Osteoblast (primary cell): ENCODE data around the gene TPRN. TPM values are rescaled to one million over a fixed set of nuclear protein-coding genes. Genes with fewer than 3 reads are reported as not detected.
A peak's percentile ranks its signal among the peaks of the same experiment; 100 is the strongest.

Experiments used
- DNase-seq: peaks from one replicate; pipeline ENCODE4 v3.0.0; 2011; ENCODE audit warnings: low spot score, mixed read lengths; ENCODE audit not compliant: insufficient read length; ENCODE audit errors: missing footprints
- H2AFZ ChIP-seq: 2 replicates; pipeline ENCODE4 v1.6.0; 2011; ENCODE audit warnings: mild to moderate bottlenecking, low read length
- H3K27ac ChIP-seq: 2 replicates; pipeline ENCODE4 v1.5.1; 2011; ENCODE audit warnings: mild to moderate bottlenecking, low read depth, low read length, moderate library complexity
- H3K27me3 ChIP-seq: 2 replicates; pipeline ENCODE4 v1.6.0; 2012; ENCODE audit warnings: mild to moderate bottlenecking, control low read depth, inconsistent platforms, low read length, moderate library complexity; ENCODE audit not compliant: insufficient read depth
- H3K36me3 ChIP-seq: 2 replicates; pipeline ENCODE4 v1.5.1; 2011; ENCODE audit warnings: mild to moderate bottlenecking, low read length, control low read depth, moderate library complexity; ENCODE audit not compliant: insufficient read depth
- H3K4me1 ChIP-seq: 2 replicates; pipeline ENCODE4 v1.5.1; 2011; ENCODE audit warnings: mild to moderate bottlenecking, low read length, control low read depth, moderate library complexity; ENCODE audit not compliant: insufficient read depth
- H3K4me2 ChIP-seq: 2 replicates; pipeline ENCODE4 v1.6.0; 2011; ENCODE audit warnings: mild to moderate bottlenecking, low read length; ENCODE audit not compliant: insufficient read depth
- H3K4me3 ChIP-seq: fragments of 200-600 bp; sonication (generic); 3 replicates; pipeline ENCODE4 v1.5.1; 2012; ENCODE audit warnings: mild to moderate bottlenecking, low read length, inconsistent platforms; ENCODE audit not compliant: insufficient read depth
- H3K79me2 ChIP-seq: 2 replicates; pipeline ENCODE4 v1.6.0; 2012; ENCODE audit warnings: mild to moderate bottlenecking, low read length, control low read depth, inconsistent platforms; ENCODE audit not compliant: insufficient read depth
- H3K9me3 ChIP-seq: 2 replicates; pipeline ENCODE4 v1.5.1; 2011; ENCODE audit warnings: low read depth, low read length, control low read depth
- H4K20me1 ChIP-seq: 2 replicates; pipeline ENCODE4 v1.6.0; 2012; ENCODE audit warnings: mild to moderate bottlenecking, low read length, control low read depth; ENCODE audit not compliant: insufficient read depth
- total RNA-seq: library from RNA; depleted of rRNA; stranded (reverse); fragments of >200 nt; gene quantifications from 2 replicates; pipeline ENCODE4 v1.2.3, GENCODE V29; 2012
- TF ChIP-seq, protein P1 (sequence below): IDR thresholded peaks from 2 replicates; pipeline ENCODE4 v1.5.1; 2011; ENCODE audit warnings: mild to moderate bottlenecking, low read depth, low read length, moderate library complexity; ENCODE audit errors: extremely low read depth

TPRN gene
- total RNA-seq, 1 donor, result 10.5 TPM

DNA sequence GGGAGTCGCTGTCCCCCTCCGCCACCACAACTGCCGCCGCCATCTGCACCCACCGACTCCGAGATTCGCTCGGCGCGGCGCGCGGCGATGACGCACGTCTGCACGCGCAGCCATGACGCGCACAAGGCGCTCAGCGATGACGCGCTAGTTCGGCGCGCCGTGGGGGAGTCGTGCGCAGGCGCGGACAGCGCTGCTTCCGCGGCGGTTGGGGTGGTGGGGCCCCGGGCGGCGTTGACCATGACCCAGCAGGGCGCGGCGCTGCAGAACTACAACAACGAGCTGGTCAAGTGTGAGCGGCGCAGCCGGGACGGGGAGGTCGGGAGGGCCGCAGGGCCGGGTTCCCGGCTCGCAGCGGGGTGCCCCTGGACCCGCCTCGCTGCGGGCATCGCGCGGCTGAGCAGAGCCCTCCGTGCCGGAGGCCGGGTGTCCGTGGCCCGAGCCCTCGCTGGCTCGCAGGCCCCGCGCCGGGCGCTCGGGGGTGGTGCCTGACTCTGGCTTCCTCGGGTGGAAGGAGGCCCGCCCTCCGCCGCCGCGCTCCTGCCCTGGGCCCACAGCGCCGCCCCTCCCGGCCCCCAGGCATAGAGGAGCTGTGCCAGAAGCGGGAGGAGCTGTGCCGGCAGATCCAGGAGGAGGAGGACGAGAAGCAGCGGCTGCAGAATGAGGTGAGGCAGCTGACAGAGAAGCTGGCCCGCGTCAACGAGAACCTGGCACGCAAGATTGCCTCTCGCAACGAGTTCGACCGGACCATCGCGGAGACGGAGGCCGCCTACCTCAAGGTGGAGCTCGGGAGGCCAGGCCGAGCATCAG lies 11.8 kb downstream of the TPRN start, which contains the start of the genes ANAPC2 and SSNA1:
ANAPC2 (minus strand) TSS at position 71 of the 807 bp plus-strand sequence; CDS start at position 43, 28 bp downstream.
SSNA1 (plus strand) TSS at position 187 of the 807 bp plus-strand sequence; CDS start at position 238, 51 bp downstream.
- H3K9me3 ChIP-seq, result no peaks in the 10 kb centered on the region
- TF ChIP-seq, protein P1, sequence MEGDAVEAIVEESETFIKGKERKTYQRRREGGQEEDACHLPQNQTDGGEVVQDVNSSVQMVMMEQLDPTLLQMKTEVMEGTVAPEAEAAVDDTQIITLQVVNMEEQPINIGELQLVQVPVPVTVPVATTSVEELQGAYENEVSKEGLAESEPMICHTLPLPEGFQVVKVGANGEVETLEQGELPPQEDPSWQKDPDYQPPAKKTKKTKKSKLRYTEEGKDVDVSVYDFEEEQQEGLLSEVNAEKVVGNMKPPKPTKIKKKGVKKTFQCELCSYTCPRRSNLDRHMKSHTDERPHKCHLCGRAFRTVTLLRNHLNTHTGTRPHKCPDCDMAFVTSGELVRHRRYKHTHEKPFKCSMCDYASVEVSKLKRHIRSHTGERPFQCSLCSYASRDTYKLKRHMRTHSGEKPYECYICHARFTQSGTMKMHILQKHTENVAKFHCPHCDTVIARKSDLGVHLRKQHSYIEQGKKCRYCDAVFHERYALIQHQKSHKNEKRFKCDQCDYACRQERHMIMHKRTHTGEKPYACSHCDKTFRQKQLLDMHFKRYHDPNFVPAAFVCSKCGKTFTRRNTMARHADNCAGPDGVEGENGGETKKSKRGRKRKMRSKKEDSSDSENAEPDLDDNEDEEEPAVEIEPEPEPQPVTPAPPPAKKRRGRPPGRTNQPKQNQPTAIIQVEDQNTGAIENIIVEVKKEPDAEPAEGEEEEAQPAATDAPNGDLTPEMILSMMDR, result peak; percentile 46
- peak; percentile 100 for DNase-seq
- peaks cover 71% of the 10 kb centered on the region for H3K79me2 ChIP-seq
- peaks cover 32% of the 10 kb centered on the region for H4K20me1 ChIP-seq
- H3K4me2 ChIP-seq, result peak within 1 kb of the TSS; percentile 93
- H2AFZ ChIP-seq, result peak within 1 kb of the TSS; percentile 94
- H3K4me1 ChIP-seq, result peaks cover 23% of the 10 kb centered on the region
- no peaks in the 10 kb centered on the region for H3K27me3 ChIP-seq
- peak within 1 kb of the TSS; percentile 88 for H3K27ac ChIP-seq
- peak within 1 kb of the TSS; percentile 97 for H3K4me3 ChIP-seq
- H3K36me3 ChIP-seq, result peaks cover 24% of the 10 kb centered on the region

DNA sequence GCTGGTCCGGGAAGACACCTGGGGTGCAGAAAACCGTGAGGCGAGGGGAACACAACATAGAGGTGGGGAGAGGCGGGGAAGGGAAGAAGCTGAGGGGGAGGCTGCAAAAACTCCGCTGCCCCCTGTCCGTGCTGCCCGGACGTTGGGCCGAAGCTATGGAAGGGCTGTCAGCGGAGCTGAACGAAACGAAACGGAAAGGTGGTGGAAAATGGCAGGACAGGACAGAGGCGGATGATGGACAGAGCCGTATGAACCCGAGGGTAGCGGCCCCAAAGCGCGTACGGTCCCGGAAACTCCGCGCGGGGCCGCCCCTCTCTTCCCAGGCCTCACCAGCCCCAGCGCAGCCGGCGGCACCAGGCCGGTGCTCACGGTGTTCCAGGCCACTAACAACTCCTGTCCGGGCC lies 12.5 kb downstream of the TPRN start:
- Histone ChIP-seq H3K4me3 (peak overlapping the region; percentile 97), H3K4me1 (peaks cover 23% of the 10 kb centered on the region), H3K9me3 (no peaks in the 10 kb centered on the region), H3K27me3 (no peaks in the 10 kb centered on the region), H3K4me2 (peak overlapping the region; percentile 93), H4K20me1 (peaks cover 26% of the 10 kb centered on the region), H3K27ac (peak overlapping the region; percentile 88), H3K79me2 (peaks cover 65% of the 10 kb centered on the region), H3K36me3 (peaks cover 30% of the 10 kb centered on the region), H2AFZ (peak overlapping the region; percentile 94)
- TF ChIP-seq, protein P1, result no peak
- DNase-seq, result no peak

DNA sequence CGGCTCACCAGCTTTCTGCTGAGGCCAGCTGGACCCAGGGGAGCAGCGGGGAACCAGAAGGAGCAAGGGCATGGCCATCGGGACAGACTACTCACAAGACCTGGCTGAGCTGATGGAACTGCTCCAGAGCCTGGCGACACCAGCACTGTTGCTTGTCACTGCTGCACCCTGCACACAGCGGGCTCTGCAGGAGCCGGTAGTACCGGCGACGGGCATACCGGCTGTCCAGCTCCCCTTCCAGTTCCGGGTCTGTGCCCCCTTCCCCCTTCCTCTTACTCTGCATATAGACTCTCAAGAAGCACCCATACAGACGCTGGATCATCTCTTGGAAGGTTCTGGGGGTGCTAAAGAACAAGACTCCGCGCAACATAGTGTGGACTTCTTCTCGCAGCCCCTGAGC lies 13.2 kb downstream of the TPRN start:
- H2AFZ ChIP-seq, result no peak overlapping the region
- H3K27ac ChIP-seq, result no peak overlapping the region
- H3K4me1 ChIP-seq, result peaks cover 23% of the 10 kb centered on the region
- H3K4me2 ChIP-seq, result peak overlapping the region; percentile 93
- H3K27me3 ChIP-seq, result no peaks in the 10 kb centered on the region
- H3K4me3 ChIP-seq, result peak overlapping the region; percentile 97
- H3K79me2 ChIP-seq, result peaks cover 60% of the 10 kb centered on the region
- no peaks in the 10 kb centered on the region for H3K9me3 ChIP-seq
- H3K36me3 ChIP-seq, result peaks cover 33% of the 10 kb centered on the region
- H4K20me1 ChIP-seq, result peaks cover 22% of the 10 kb centered on the region
- DNase-seq, result no peak
- TF ChIP-seq, protein P1, result no peak

DNA sequence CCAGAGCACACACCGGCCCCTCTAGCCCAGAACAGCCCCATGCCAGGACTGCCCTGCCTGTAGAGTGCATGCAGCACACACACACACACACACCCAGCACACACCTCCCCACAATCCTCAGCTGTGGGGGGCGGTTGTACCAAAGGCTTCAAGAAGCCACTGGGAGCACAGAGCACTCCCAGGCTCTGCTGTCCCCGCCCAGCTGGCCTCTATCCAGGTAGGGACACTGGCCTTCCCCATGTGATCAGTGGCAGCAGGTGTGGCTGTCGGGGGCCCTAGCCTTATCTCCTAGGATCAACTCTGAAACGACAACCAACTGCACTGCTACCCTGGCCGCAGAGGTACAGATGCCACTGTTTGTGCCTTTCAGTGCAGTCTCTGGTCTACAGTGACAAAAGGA lies 14.2 kb downstream of the TPRN start:
- Histone ChIP-seq H3K4me2 (no peak overlapping the region), H3K9me3 (no peaks in the 10 kb centered on the region), H3K4me3 (no peak overlapping the region), H3K36me3 (peaks cover 36% of the 10 kb centered on the region), H3K27me3 (no peaks in the 10 kb centered on the region), H3K79me2 (peaks cover 53% of the 10 kb centered on the region), H3K4me1 (peaks cover 23% of the 10 kb centered on the region), H2AFZ (no peak overlapping the region), H3K27ac (no peak overlapping the region), H4K20me1 (peaks cover 22% of the 10 kb centered on the region)
- TF ChIP-seq, protein P1, result no peak
- no peak for DNase-seq
